Esophagus (tissue), 2 donors: ENCODE measurements around the gene NKX1-2. TPM values are rescaled to one million over a fixed set of nuclear protein-coding genes. Genes with fewer than 3 reads are reported as not detected.

ENCODE experiments used
- H3K27ac ChIP-seq, 2 donors: one replicate each; pipeline ENCODE4 v1.5.1; 2013; ENCODE audit warnings: low read depth in 2 of 2, mild to moderate bottlenecking in 2 of 2, inconsistent platforms in 1 of 2, low read length in 1 of 2, moderate library complexity in 1 of 2
- H3K27me3 ChIP-seq, 2 donors: one replicate each; pipeline ENCODE4 v1.6.1; 2013; ENCODE audit warnings: low read length in 2 of 2, control low read depth in 1 of 2, mild to moderate bottlenecking in 1 of 2; ENCODE audit not compliant: insufficient read depth in 2 of 2, control insufficient read depth in 1 of 2
- H3K36me3 ChIP-seq, 2 donors: one replicate each; pipeline ENCODE4 v1.6.1; 2013; ENCODE audit warnings: low read length in 1 of 2; ENCODE audit not compliant: control insufficient read depth in 2 of 2, insufficient read depth in 2 of 2
- H3K4me1 ChIP-seq, 2 donors: one replicate each; pipeline ENCODE4 v1.6.1; 2013; ENCODE audit warnings: low read length in 1 of 2; ENCODE audit not compliant: control insufficient read depth in 2 of 2, insufficient read depth in 2 of 2
- H3K4me3 ChIP-seq, 2 donors: one replicate each; pipeline ENCODE4 v1.5.1; 2013; ENCODE audit warnings: low read length in 2 of 2, mild to moderate bottlenecking in 2 of 2, low read depth in 1 of 2, moderate library complexity in 1 of 2
- H3K9me3 ChIP-seq, 2 donors: one replicate each; pipeline ENCODE4 v1.6.1; 2013; ENCODE audit warnings: mild to moderate bottlenecking in 2 of 2, low read depth in 1 of 2, low read length in 1 of 2, moderate library complexity in 1 of 2; ENCODE audit not compliant: control insufficient read depth in 2 of 2, insufficient read depth in 1 of 2
- WGBS, 2 donors: extraction: QIAGEN DNeasy Blood & Tissue Kit; methylation state at CpG; one replicate each; pipeline ENCODE4 v1.1.7; 2013; 5-methylcytosine and 5-hydroxymethylcytosine counted together
- polyA plus RNA-seq, 2 donors: library from polyadenylated mRNA; stranded (reverse); fragments of 200-250 nt; gene quantifications; one replicate each; pipeline ENCODE4 v1.2.3, GENCODE V29; 2013
- donor health status: healthy with polysubstance abuse.
- donor health status: Bipolar disorder and iron deficiency.

The NKX1-2 gene
- polyA plus RNA-seq, 2 donors: 0.33 to 0.35 TPM

- H3K27ac ChIP-seq: no peak overlapping the region
- no peak overlapping the region for H3K4me3 ChIP-seq
- H3K9me3 ChIP-seq: no peaks in the 10 kb centered on the region
- H3K36me3 ChIP-seq: peaks cover 0 to 11% of the 10 kb centered on the region in 2 donors
- WGBS, 2 donors: 93 to 94% methylated on average over 8 of the region's 8 CpGs
- H3K27me3 ChIP-seq: no peaks in the 10 kb centered on the region
- H3K4me1 ChIP-seq: peaks cover 0 to 4% of the 10 kb centered on the region in 2 donors
These were observed 42.4 kb upstream of the NKX1-2 start for GRCh38 chr10:124492266-124492665.

GRCh38 chr10:124491105-124491504 lies 41.3 kb upstream of the NKX1-2 start:
- 96 to 98% methylated on average over 9 of the region's 9 CpGs for WGBS, 2 donors
- peaks cover 5 to 11% of the 10 kb centered on the region in 2 donors for H3K36me3 ChIP-seq

DNA sequence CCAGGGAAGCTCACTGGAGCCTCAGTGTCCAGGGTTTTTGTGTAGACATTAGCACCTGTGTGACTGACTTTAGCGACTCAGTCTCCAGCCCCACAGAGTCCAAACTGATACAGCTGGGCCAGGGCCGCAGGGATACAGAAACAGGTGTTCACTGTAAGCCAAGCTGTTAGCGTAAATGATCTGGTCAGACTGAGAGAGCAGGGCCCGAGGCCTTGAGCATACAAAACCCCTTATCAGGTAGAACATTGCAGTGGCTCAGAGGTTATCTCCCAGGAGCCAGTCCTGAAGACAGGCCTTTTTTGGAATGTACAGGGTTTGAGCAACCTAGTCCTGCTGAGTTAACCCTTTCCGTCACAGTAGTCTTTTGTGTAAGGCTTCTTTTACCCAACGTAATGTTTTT lies 36.8 kb upstream of the NKX1-2 start:
- Histone ChIP-seq H3K27me3 (no peaks in the 10 kb centered on the region), H3K4me3 (no peak overlapping the region), H3K36me3 (peaks cover 5 to 12% of the 10 kb centered on the region in 2 donors), H3K27ac (no peak overlapping the region), H3K9me3 (peaks cover 0 to 4% of the 10 kb centered on the region in 2 donors), H3K4me1 (no peaks in the 10 kb centered on the region)
- 91 to 94% methylated on average over 6 of the region's 6 CpGs for whole genome bisulfite sequencing, 2 donors

More at GRCh38 chr10:124491105-124491504, 41.3 kb upstream of the NKX1-2 start:
- no peak overlapping the region for H3K27ac ChIP-seq
- no peaks in the 10 kb centered on the region for H3K27me3 ChIP-seq
- no peak overlapping the region for H3K4me3 ChIP-seq
- H3K9me3 ChIP-seq: peaks cover 0 to 4% of the 10 kb centered on the region in 2 donors
- peaks cover 0 to 4% of the 10 kb centered on the region in 2 donors for H3K4me1 ChIP-seq

DNA sequence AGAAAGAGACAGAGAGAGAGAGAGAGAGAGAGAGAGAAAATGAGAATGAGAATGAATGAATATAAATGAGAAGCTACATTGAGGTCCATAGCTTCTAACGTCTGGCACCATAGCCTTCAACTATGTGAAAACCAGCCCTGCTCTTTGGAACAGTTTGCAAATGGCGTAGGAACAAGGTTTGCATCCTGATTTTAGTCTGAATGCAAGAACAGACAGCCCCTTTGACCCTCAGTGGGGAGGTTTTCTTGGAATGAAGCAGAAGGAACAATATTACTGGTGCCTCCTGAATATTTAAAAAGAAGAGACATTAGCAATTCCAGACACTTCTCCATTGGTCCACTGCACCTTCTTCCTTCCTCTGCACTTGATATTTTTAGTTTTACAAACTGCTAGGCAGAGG lies 34.8 kb upstream of the NKX1-2 start:
- 75 to 88% methylated on average over 2 of the region's 2 CpGs for WGBS, 2 donors
- Histone ChIP-seq H3K27me3 (no peaks in the 10 kb centered on the region), H3K4me1 (no peaks in the 10 kb centered on the region), H3K27ac (no peak overlapping the region), H3K9me3 (peaks cover 0 to 4% of the 10 kb centered on the region in 2 donors), H3K36me3 (peaks cover 4 to 5% of the 10 kb centered on the region in 2 donors), H3K4me3 (no peak overlapping the region)

DNA sequence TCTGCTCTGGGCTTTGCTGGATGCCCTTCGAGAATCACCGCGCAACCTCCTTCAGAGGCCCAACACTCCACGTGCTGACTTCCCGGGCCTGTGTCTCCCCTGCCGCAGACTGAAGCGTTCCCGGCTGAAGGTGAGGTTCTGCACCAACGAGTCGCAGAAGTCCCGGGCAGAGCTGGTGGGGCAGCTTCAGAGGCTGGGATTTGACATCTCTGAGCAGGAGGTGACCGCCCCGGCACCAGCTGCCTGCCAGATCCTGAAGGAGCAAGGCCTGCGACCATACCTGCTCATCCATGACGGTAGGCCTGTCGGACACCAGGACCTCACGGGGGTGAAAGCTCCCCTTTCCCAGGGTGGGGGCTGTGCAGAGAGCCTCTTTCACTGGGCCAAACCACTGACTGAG lies 34.2 kb upstream of the NKX1-2 start:
- Histone ChIP-seq H3K4me1 (no peaks in the 10 kb centered on the region), H3K4me3 (no peak overlapping the region), H3K27me3 (no peaks in the 10 kb centered on the region), H3K27ac (no peak overlapping the region), H3K9me3 (peaks cover 0 to 4% of the 10 kb centered on the region in 2 donors), H3K36me3 (peaks cover 4 to 5% of the 10 kb centered on the region in 2 donors)
- whole genome bisulfite sequencing, 2 donors: 96 to 98% methylated on average over 17 of the region's 17 CpGs

- Histone ChIP-seq H3K27ac (no peak overlapping the region), H3K36me3 (peaks cover 4 to 5% of the 10 kb centered on the region in 2 donors), H3K9me3 (peaks cover 0 to 4% of the 10 kb centered on the region in 2 donors), H3K4me1 (peaks cover 0 to 2% of the 10 kb centered on the region in 2 donors), H3K4me3 (no peak overlapping the region), H3K27me3 (no peaks in the 10 kb centered on the region)
- 85 to 87% methylated on average over 12 of the region's 12 CpGs for WGBS, 2 donors
These were observed 33.0 kb upstream of the NKX1-2 start for GRCh38 chr10:124482876-124483275.

DNA sequence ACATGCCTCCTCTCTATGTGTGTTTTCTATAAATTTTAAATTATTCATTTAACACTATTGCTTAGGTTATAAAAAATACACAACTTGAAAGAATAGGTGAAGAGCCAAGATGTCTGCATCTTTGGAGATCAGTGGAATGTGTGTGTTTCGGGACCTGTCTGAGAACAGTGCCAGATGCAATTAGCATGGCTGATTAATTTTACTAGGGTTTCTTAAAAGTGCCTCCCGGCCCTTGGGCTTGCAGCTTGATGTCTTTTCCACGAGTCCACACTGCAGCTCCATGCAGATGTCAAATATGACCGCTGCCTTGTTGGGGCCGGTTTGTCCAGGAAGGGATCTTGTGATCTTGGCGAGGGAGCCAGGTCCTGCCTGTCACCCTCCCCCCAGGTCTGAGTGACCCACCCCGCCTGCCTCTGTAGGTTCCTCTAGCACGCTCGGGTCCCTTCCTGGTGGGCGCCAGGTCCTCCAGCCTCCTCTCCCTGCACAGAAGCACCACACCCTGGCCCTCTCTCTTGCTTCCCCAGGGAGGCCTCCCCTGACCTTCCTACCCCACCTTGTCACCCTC lies 32.5 kb upstream of the NKX1-2 start:
- no peak overlapping the region for H3K27ac ChIP-seq

GRCh38 chr10:124481717-124482116 lies 31.9 kb upstream of the NKX1-2 start:
- peaks cover 0 to 3% of the 10 kb centered on the region in 2 donors for H3K9me3 ChIP-seq
- peaks cover 0 to 2% of the 10 kb centered on the region in 2 donors for H3K4me1 ChIP-seq
- H3K27ac ChIP-seq: no peak overlapping the region
- no peak overlapping the region for H3K4me3 ChIP-seq
- 88 to 91% methylated on average over 6 of the region's 6 CpGs for WGBS, 2 donors
- peaks cover 4% of the 10 kb centered on the region in 2 donors for H3K36me3 ChIP-seq
- H3K27me3 ChIP-seq: no peaks in the 10 kb centered on the region

More for the DNA sequence above, 32.5 kb upstream of the NKX1-2 start:
- H3K36me3 ChIP-seq: peaks cover 4 to 5% of the 10 kb centered on the region in 2 donors
- H3K9me3 ChIP-seq: peaks cover 0 to 4% of the 10 kb centered on the region in 2 donors
- 81 to 86% methylated on average over 10 of the region's 10 CpGs for WGBS, 2 donors
- no peak overlapping the region for H3K4me3 ChIP-seq
- no peaks in the 10 kb centered on the region for H3K27me3 ChIP-seq
- H3K4me1 ChIP-seq: peaks cover 0 to 2% of the 10 kb centered on the region in 2 donors

GRCh38 chr10:124480860-124481259 lies 31.0 kb upstream of the NKX1-2 start:
- Histone ChIP-seq H3K27me3 (no peaks in the 10 kb centered on the region), H3K4me3 (no peak overlapping the region), H3K36me3 (peaks cover 0 to 4% of the 10 kb centered on the region in 2 donors), H3K9me3 (no peaks in the 10 kb centered on the region), H3K4me1 (peaks cover 0 to 2% of the 10 kb centered on the region in 2 donors), H3K27ac (no peak overlapping the region)
- 84 to 86% methylated on average over 5 of the region's 5 CpGs for WGBS, 2 donors

DNA sequence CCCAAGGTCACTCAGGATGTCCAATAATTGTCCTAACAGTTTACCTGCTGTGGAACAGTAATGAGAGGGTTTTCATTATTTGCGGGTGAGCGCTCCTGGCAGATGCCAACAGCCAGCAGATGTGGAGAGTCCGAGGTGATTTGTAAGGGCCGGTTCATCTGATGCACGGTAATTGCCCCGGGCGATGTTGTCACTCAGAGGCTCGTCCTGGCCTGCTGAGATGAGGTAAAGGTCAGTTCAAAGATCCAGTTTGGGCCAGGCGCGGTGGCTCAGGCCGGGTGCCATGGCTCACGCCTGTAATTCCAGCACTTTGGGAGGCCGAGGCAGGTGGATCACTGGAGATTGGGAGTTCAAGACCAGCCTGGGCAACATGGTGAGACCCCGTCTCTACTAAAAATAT lies 28.7 kb upstream of the NKX1-2 start:
- H3K36me3 ChIP-seq: no peaks in the 10 kb centered on the region
- 77 to 79% methylated on average over 14 of the region's 14 CpGs for WGBS, 2 donors
- H3K27ac ChIP-seq: no peak overlapping the region
- H3K27me3 ChIP-seq: no peaks in the 10 kb centered on the region
- no peak overlapping the region for H3K4me3 ChIP-seq
- no peaks in the 10 kb centered on the region for H3K9me3 ChIP-seq
- peaks cover 0 to 5% of the 10 kb centered on the region in 2 donors for H3K4me1 ChIP-seq
